Keratinocyte (primary cell): Measurements from ENCODE around the gene KLHL29.

Experiments used
- CTCF ChIP-seq, 3 experiments: IDR thresholded peaks in 1 of 3; conservative IDR thresholded peaks in 1 of 3; optimal IDR thresholded peaks in 1 of 3; 2 replicates in 2 of 3; 3 replicates in 1 of 3; pipeline versions ENCODE3 to v1.5.1; 2011; ENCODE audit warnings: low read length in 3 of 3, mild to moderate bottlenecking in 3 of 3, moderate library complexity in 2 of 3, control low read depth in 1 of 3, inconsistent platforms in 1 of 3; ENCODE audit not compliant: insufficient read depth in 2 of 3; ENCODE audit errors: extremely low read depth in 1 of 3
- EZH2 ChIP-seq: IDR thresholded peaks from one replicate; pipeline ENCODE4 v1.6.1; 2012; ENCODE audit warnings: inconsistent platforms, mild to moderate bottlenecking, low read length, moderate library complexity

- TF ChIP-seq CTCF (optimal IDR thresholded peaks at IDR 0.05 in 1 of 3, IDR thresholded peaks at IDR 0.05 in 1 of 3, conservative IDR thresholded peaks at IDR 0.05 in 1 of 3; ENCODE audit: extremely low read depth in 1 of 3, insufficient read depth in 2 of 3, low read length in 3 of 3) (peak; percentile 34 to 46 (median 37)), EZH2 (no peak)
These were observed 29.9 kb downstream of the KLHL29 start for GRCh38 chr2:23414871-23415270.
